MG63 (cell line): ENCODE data around the gene TM4SF20. TPM values are rescaled to one million over a fixed set of nuclear protein-coding genes. Genes with fewer than 3 reads are reported as not detected.

Experiments
- DNase-seq: peaks from one replicate; pipeline ENCODE4 v3.0.0-alpha.2; 2020
- H3K27me3 ChIP-seq: fragments of 250-450 bp; sonication (Bioruptor Pico); 2 replicates; pipeline ENCODE4 v1.5.1; 2020; ENCODE audit warnings: mild to moderate bottlenecking, moderate library complexity
- H3K36me3 ChIP-seq: fragments of 250-450 bp; sonication (Bioruptor Pico); 2 replicates; pipeline ENCODE4 v1.5.1; 2020; ENCODE audit warnings: mild to moderate bottlenecking, moderate library complexity
- H3K4me3 ChIP-seq: fragments of 250-450 bp; sonication (Bioruptor Pico); 2 replicates; pipeline ENCODE4 v1.5.1; 2020; ENCODE audit warnings: mild to moderate bottlenecking, moderate library complexity
- H3K9me3 ChIP-seq: fragments of 250-450 bp; sonication (Bioruptor Pico); 2 replicates; pipeline ENCODE4 v1.5.1; 2020; ENCODE audit warnings: mild to moderate bottlenecking, moderate library complexity
- total RNA-seq: library from RNA; depleted of rRNA; stranded (reverse); fragments of >200 nt; shearing (Covaris generic); gene quantifications from 2 replicates; pipeline ENCODE4 v1.2.3, GENCODE V29; 2014; ENCODE audit warnings: low replicate concordance; rRNA removed

The TM4SF20 gene
- total RNA-seq, 1 experiment from 2014 or later: not detected

GRCh38 chr2:227312579-227312978 lies 66.5 kb downstream of the TM4SF20 start:
- H3K4me3 ChIP-seq: no peak overlapping the region
- no peak for DNase-seq
- H3K27me3 ChIP-seq: no peaks in the 10 kb centered on the region
- H3K9me3 ChIP-seq: no peaks in the 10 kb centered on the region
- H3K36me3 ChIP-seq: no peaks in the 10 kb centered on the region

Other genes with a start within 250 kb of the TM4SF20 start
- gene COL4A4, start 215.1 kb downstream of the TM4SF20 start, total RNA-seq: 0.36 TPM in 1 of 2 replicates, not detected in the other
- gene COL4A3, start 214.7 kb downstream of the TM4SF20 start, total RNA-seq: 0.20 TPM in 1 of 2 replicates, not detected in the other
- gene MFF, start 54.1 kb downstream of the TM4SF20 start, total RNA-seq: 209 and 256 TPM in 2 replicates
- gene SCYGR1, start 8.6 kb upstream of the TM4SF20 start, total RNA-seq: not detected in 2 replicates
- 68.6 and 100 TPM in 2 replicates for gene AGFG1, start 92.8 kb upstream of the TM4SF20 start, total RNA-seq
- gene SCYGR2, start 219.6 kb upstream of the TM4SF20 start, total RNA-seq: not detected in 2 replicates
- not detected in 2 replicates for gene SCYGR3, start 235.5 kb upstream of the TM4SF20 start, total RNA-seq
- not detected in 2 replicates for gene SCYGR4, start 238.2 kb upstream of the TM4SF20 start, total RNA-seq